Body of pancreas (tissue), 4 donors: Measurements from ENCODE around the gene PRRT3.

Experiments used
- CTCF ChIP-seq, 7 experiments: fragments of 450-650 bp in 4 of 7; fragments of 200-600 bp in 3 of 7; sonication (generic) in 3 of 7; IDR thresholded peaks; one replicate each; pipeline ENCODE4 v1.5.1; 2016 to 2019; ENCODE audit warnings: antibody characterized with exemption in 7 of 7
- POLR2A ChIP-seq, 3 donors: fragments of 450-650 bp; IDR thresholded peaks; one replicate each; pipeline ENCODE4 v1.6.1; 2016; ENCODE audit warnings: antibody characterized with exemption in 3 of 3, mild to moderate bottlenecking in 2 of 3

GRCh38 chr3:9946112-9947024 lies 5.8 kb downstream of the PRRT3 start:
- TF ChIP-seq CTCF (IDR thresholded peaks at IDR 0.05) (peak; percentile 63 to 98 (median 77)), POLR2A (IDR thresholded peaks at IDR 0.05) (peak; percentile 81 to 84 (median 83))
